ENCODE results near the gene CACNA2D1. TPM values are rescaled to one million over a fixed set of nuclear protein-coding genes. Genes with fewer than 3 reads are reported as not detected.

CACNA2D1 gene
- total and polyA plus RNA-seq, 9 of the 15 experiments (the other 6 are each of a cell fraction or from before 2014, with no cell fraction given): 0.49 TPM; not detected in 8

DNA sequence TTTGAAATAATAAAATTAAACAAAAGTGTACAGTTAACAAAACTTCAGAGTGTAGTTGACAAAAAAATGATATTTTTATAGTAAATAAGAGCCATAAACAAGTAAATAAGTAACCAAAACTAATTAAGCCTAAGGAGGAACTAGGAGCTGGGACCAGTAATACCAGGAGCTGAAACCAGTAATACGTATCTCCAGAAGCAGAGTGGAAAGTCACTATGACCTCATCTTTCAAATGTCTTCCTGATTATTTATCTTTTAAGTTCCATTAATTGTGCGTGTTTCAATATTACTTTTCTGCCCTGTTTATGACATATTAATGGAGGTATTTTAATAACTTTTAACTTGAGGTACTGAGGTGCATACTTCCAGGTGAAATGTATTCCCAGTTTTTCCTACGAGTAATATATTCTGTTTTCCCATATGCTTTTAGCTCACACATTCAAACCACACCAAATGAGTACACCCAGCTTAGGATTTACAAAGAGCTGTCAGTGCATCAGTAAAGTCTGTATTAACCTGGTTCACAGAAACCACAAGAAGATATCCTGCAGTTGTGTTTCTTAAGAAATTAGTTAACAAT lies 390.0 kb downstream of the CACNA2D1 start (continued):
- TF ChIP-seq, protein P1, sequence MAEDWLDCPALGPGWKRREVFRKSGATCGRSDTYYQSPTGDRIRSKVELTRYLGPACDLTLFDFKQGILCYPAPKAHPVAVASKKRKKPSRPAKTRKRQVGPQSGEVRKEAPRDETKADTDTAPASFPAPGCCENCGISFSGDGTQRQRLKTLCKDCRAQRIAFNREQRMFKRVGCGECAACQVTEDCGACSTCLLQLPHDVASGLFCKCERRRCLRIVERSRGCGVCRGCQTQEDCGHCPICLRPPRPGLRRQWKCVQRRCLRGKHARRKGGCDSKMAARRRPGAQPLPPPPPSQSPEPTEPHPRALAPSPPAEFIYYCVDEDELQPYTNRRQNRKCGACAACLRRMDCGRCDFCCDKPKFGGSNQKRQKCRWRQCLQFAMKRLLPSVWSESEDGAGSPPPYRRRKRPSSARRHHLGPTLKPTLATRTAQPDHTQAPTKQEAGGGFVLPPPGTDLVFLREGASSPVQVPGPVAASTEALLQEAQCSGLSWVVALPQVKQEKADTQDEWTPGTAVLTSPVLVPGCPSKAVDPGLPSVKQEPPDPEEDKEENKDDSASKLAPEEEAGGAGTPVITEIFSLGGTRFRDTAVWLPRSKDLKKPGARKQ (CRISPR knock-in tag; IDR thresholded peaks at IDR 0.05): no peak
- TF ChIP-seq ZNF444 (CRISPR knock-in tag; IDR thresholded peaks at IDR 0.05): no peak
- no peak for TF ChIP-seq PHF21A (IDR thresholded peaks at IDR 0.05; ENCODE audit: borderline replicate concordance, low read depth)
- no peak for TF ChIP-seq ARID2 (IDR thresholded peaks at IDR 0.05)
- TF ChIP-seq ARHGAP35 (IDR thresholded peaks at IDR 0.05; ENCODE audit: partially characterized antibody): no peak
- no peak for TF ChIP-seq NR3C1 (CRISPR knock-in tag; IDR thresholded peaks at IDR 0.05)

DNA sequence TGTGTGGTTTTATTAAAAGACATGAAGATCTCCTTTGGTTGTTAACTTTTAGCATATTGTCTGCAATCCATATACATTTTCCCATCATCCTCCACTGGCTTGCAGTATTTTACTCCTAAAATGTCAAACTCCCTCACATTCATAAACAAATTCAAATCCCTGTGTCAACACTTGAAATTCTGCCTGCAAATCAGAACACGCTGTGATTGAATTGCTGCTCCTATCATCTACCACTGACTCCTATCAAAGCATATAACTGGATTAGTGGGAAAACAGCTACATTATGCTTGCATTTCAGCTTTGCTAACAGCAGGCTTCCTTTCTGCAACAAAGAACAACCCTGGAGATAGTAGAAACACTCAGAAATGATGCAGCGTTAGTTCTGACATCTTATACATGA lies 392.0 kb downstream of the CACNA2D1 start:
- no peaks in the 10 kb centered on the region for H3K79me2 ChIP-seq (ENCODE audit: control insufficient read depth, insufficient read depth, low read length)
- no peaks in the 10 kb centered on the region for H3K9me3 ChIP-seq (replicated peaks; ENCODE audit: control insufficient read depth, insufficient read depth, low read depth, low read length)
- no peaks in the 10 kb centered on the region for H3K36me3 ChIP-seq (ENCODE audit: control insufficient read depth, insufficient read depth, low read length)
- H4K20me1 ChIP-seq (replicated peaks; ENCODE audit: control insufficient read depth, insufficient read depth, low read length): no peaks in the 10 kb centered on the region
- no peak overlapping the region for H2AFZ ChIP-seq (ENCODE audit: low read depth, low read length)
- ChIA-PET POLR2A (interaction anchor here (0.5 kb wide), 1 partner anchor 369 kb away, joined by 3 read pairs; no protein-coding TSS in a partner anchor), CTCF (ENCODE audit: low intra/inter-chr PET ratio) (no interaction called here)
- 0% methylated on average over 2 of the region's 2 CpGs for WGBS (ENCODE audit: insufficient coverage, low coverage, missing lambda C conversion rate)
- in situ Hi-C loops (cut with MboI): no loop called here
- no peaks in the 10 kb centered on the region for H3K4me1 ChIP-seq (replicated peaks in 1 of 2; ENCODE audit: control insufficient read depth in 2 of 2, insufficient read depth in 2 of 2, low read length in 2 of 2)
- no peaks in the 10 kb centered on the region for H3K27me3 ChIP-seq (ENCODE audit: control insufficient read depth in 2 of 2, insufficient read depth in 2 of 2, low read length in 2 of 2)
- no peak for FAIRE-seq
- intact Hi-C loops (cut with micrococcal nuclease): no loop called here
- H3K9ac ChIP-seq (ENCODE audit: insufficient read depth in 1 of 2, low read depth in 2 of 2, low read length in 2 of 2): no peak overlapping the region
- no peak for ATAC-seq
- H3K9me1 ChIP-seq (ENCODE audit: control insufficient read depth, insufficient read depth, low read length): no peaks in the 10 kb centered on the region
- DNase-seq (ENCODE audit: extremely low read depth in 1 of 4, low spot score in 3 of 4): no peak
- H3K4me2 ChIP-seq (ENCODE audit: insufficient read depth, low read length): no peak overlapping the region
- no peak overlapping the region for H3K4me3 ChIP-seq
- no peak overlapping the region for H3K27ac ChIP-seq (ENCODE audit: extremely low read depth, low read depth, low read length)
- no TSS peak for BruUV-seq (replicated peaks)
- TF ChIP-seq, protein P2, sequence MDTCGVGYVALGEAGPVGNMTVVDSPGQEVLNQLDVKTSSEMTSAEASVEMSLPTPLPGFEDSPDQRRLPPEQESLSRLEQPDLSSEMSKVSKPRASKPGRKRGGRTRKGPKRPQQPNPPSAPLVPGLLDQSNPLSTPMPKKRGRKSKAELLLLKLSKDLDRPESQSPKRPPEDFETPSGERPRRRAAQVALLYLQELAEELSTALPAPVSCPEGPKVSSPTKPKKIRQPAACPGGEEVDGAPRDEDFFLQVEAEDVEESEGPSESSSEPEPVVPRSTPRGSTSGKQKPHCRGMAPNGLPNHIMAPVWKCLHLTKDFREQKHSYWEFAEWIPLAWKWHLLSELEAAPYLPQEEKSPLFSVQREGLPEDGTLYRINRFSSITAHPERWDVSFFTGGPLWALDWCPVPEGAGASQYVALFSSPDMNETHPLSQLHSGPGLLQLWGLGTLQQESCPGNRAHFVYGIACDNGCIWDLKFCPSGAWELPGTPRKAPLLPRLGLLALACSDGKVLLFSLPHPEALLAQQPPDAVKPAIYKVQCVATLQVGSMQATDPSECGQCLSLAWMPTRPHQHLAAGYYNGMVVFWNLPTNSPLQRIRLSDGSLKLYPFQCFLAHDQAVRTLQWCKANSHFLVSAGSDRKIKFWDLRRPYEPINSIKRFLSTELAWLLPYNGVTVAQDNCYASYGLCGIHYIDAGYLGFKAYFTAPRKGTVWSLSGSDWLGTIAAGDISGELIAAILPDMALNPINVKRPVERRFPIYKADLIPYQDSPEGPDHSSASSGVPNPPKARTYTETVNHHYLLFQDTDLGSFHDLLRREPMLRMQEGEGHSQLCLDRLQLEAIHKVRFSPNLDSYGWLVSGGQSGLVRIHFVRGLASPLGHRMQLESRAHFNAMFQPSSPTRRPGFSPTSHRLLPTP (IDR thresholded peaks at IDR 0.05; ENCODE audit: borderline replicate concordance, extremely low read depth, insufficient read length): no peak
- TF ChIP-seq TOE1 (IDR thresholded peaks at IDR 0.05; ENCODE audit: borderline replicate concordance) (no peak), TOE1 (CRISPR knock-in tag; IDR thresholded peaks at IDR 0.05; ENCODE audit: borderline replicate concordance, low read depth) (no peak), HDGF (IDR thresholded peaks at IDR 0.05) (no peak), ZNF408 (CRISPR knock-in tag; IDR thresholded peaks at IDR 0.05; ENCODE audit: low read depth) (no peak), ELF4 (CRISPR knock-in tag; IDR thresholded peaks at IDR 0.05) (no peak)
- TF ChIP-seq, protein P3, sequence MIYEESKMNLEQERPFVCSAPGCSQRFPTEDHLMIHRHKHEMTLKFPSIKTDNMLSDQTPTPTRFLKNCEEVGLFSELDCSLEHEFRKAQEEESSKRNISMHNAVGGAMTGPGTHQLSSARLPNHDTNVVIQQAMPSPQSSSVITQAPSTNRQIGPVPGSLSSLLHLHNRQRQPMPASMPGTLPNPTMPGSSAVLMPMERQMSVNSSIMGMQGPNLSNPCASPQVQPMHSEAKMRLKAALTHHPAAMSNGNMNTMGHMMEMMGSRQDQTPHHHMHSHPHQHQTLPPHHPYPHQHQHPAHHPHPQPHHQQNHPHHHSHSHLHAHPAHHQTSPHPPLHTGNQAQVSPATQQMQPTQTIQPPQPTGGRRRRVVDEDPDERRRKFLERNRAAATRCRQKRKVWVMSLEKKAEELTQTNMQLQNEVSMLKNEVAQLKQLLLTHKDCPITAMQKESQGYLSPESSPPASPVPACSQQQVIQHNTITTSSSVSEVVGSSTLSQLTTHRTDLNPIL (CRISPR knock-in tag; IDR thresholded peaks at IDR 0.05): no peak
- TF ChIP-seq, protein P4, sequence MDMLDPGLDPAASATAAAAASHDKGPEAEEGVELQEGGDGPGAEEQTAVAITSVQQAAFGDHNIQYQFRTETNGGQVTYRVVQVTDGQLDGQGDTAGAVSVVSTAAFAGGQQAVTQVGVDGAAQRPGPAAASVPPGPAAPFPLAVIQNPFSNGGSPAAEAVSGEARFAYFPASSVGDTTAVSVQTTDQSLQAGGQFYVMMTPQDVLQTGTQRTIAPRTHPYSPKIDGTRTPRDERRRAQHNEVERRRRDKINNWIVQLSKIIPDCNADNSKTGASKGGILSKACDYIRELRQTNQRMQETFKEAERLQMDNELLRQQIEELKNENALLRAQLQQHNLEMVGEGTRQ (CRISPR knock-in tag; IDR thresholded peaks at IDR 0.05): no peak

Data from K562 (cell line).